Caco-2 (cell line): ENCODE results near the gene INPP5J. TPM values are rescaled to one million over a fixed set of nuclear protein-coding genes. Genes with fewer than 3 reads are reported as not detected.
A peak's percentile ranks its signal among the peaks of the same experiment; 100 is the strongest.

Source experiments
- BruUV-seq: library from RNA; stranded (reverse); fragments of 400-500 nt; replicated peaks from 2 replicates; lab custom pipeline; 2021; lab: Mats Ljungman, UMichigan
- CTCF ChIA-PET: fragments of 300-600 bp; sonication (Branson Sonifier 250); formaldehyde crosslinking; loops from one replicate; lab custom pipeline; 2022; ENCODE audit warnings: antibody characterized with exemption; lab: Charles Lee
- POLR2A ChIA-PET: fragments of 300-600 bp; sonication (Branson Sonifier 250); formaldehyde crosslinking; loops from one replicate; lab custom pipeline; 2022; ENCODE audit warnings: antibody characterized with exemption; lab: Charles Lee
- DNase-seq, 2 experiments: peaks; one replicate each; pipeline versions ENCODE4 v3.0.0 to v3.0.0-alpha.2; 2020 to 2022
- H3K27me3 ChIP-seq: replicated peaks from 2 replicates; pipeline ENCODE4 v1.6.0; 2011; ENCODE audit warnings: low read length; ENCODE audit not compliant: control insufficient read depth, insufficient read depth
- H3K36me3 ChIP-seq: 2 replicates; pipeline ENCODE4 v1.5.1; 2011; ENCODE audit warnings: low read length; ENCODE audit not compliant: control insufficient read depth, insufficient read depth
- H3K4me1 ChIP-seq: fragments of 250-450 bp; sonication (Bioruptor Pico); 2 replicates; pipeline ENCODE4 v1.5.1; 2020; ENCODE audit warnings: mild to moderate bottlenecking
- H3K4me3 ChIP-seq: 2 replicates; pipeline ENCODE4 v1.5.1; 2011; ENCODE audit warnings: low read depth, mild to moderate bottlenecking, control low read depth, low read length
- H3K9me3 ChIP-seq: fragments of 250-450 bp; sonication (Bioruptor Pico); 2 replicates; pipeline ENCODE4 v1.5.1; 2020; ENCODE audit warnings: mild to moderate bottlenecking, moderate library complexity
- H3K27ac Mint-ChIP-seq: one replicate; pipeline ENCODE4 v1.8.0; 2022; ENCODE audit warnings: mixed read lengths; ENCODE audit not compliant: unreplicated experiment
- H3K27me3 Mint-ChIP-seq: one replicate; pipeline ENCODE4 v1.8.0; 2022; ENCODE audit warnings: mixed read lengths; ENCODE audit not compliant: insufficient read depth, unreplicated experiment
- H3K36me3 Mint-ChIP-seq: one replicate; pipeline ENCODE4 v1.8.0; 2022; ENCODE audit warnings: mild to moderate bottlenecking, mixed read lengths; ENCODE audit not compliant: insufficient read depth, unreplicated experiment
- H3K4me1 Mint-ChIP-seq: one replicate; pipeline ENCODE4 v1.8.0; 2022; ENCODE audit warnings: low read depth, mixed read lengths; ENCODE audit not compliant: unreplicated experiment
- H3K4me3 Mint-ChIP-seq: one replicate; pipeline ENCODE4 v1.8.0; 2022; ENCODE audit warnings: mild to moderate bottlenecking, moderate library complexity, mixed read lengths; ENCODE audit not compliant: unreplicated experiment
- H3K9me3 Mint-ChIP-seq: one replicate; pipeline ENCODE4 v1.8.0; 2022; ENCODE audit warnings: mixed read lengths; ENCODE audit not compliant: unreplicated experiment
- intact Hi-C: fragments of 100-400 bp; cut with micrococcal nuclease; formaldehyde crosslinking; loops from one replicate; pipeline ENCODE4 v1.10.0; 2022; ENCODE audit not compliant: unreplicated experiment
- total RNA-seq: library from RNA; stranded (reverse); gene quantifications from 2 replicates; pipeline ENCODE4 v1.2.3, GENCODE V29; 2022
- TF ChIP-seq, protein P1 (sequence below), 2 experiments: fragments of 200-600 bp in 1 of 2; IDR thresholded peaks; 1 replicate in 1 of 2; 2 replicates in 1 of 2; pipeline versions ENCODE4 v1.5.1 to v1.8.0; 2011 to 2022; ENCODE audit warnings: antibody characterized with exemption in 1 of 2, control low read depth in 1 of 2, inconsistent platforms in 1 of 2, low read depth in 1 of 2, low read length in 1 of 2, mild to moderate bottlenecking in 1 of 2, moderate library complexity in 1 of 2; ENCODE audit not compliant: insufficient read depth in 1 of 2, severe bottlenecking in 1 of 2, unreplicated experiment in 1 of 2

Gene INPP5J
- total RNA-seq, 1 experiment from 2014 or later: 6.8 TPM

DNA sequence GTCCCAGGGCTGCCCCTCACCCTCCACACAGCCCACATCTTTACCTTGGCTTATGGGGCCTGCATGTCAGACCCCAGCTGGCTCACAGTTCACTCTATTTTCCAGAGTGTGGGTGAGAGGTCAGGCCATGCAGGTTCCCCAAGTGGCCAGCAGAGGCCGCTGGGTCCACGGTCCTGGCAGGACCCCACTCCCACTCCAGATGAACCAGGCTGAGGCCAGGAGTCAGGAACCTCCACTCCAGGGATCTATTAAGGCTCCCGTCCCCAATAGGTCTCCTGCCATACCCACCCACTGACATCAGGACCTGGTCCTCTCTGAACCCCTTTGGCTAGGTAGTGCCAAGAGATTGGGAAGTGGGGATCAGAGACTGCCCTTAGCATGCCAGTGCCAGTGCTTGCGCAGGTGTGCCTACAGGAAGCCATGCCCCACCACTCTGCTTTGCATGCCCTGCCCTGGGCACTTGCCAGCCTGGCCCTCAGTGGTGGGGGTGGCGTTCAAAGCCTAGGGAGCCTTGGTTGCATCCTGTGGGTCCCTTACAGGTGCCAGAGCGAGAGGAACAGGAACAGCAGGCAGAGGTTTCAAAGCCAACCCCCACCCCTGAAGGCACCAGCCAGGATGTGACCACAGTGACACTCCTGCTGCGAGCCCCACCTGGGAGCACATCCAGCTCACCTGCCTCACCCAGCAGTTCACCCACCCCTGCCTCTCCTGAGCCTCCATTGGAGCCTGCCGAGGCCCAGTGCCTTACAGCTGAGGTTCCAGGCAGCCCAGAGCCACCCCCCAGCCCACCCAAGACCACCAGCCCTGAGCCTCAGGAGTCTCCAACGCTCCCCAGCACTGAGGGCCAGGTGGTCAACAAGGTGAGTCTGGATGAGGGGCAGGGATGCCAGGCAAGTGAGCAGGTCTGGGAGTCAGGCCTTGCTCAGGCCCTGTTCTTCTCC, 33.3 kb upstream of the INPP5J start:
- H3K27ac Mint-ChIP-seq: peak overlapping the region; percentile 43
- H3K4me1 Mint-ChIP-seq: no peaks in the 10 kb centered on the region
- CTCF ChIA-PET: no interaction called here
- no TSS peak for BruUV-seq
- no peaks in the 10 kb centered on the region for H3K9me3 Mint-ChIP-seq
- TF ChIP-seq, protein P1, sequence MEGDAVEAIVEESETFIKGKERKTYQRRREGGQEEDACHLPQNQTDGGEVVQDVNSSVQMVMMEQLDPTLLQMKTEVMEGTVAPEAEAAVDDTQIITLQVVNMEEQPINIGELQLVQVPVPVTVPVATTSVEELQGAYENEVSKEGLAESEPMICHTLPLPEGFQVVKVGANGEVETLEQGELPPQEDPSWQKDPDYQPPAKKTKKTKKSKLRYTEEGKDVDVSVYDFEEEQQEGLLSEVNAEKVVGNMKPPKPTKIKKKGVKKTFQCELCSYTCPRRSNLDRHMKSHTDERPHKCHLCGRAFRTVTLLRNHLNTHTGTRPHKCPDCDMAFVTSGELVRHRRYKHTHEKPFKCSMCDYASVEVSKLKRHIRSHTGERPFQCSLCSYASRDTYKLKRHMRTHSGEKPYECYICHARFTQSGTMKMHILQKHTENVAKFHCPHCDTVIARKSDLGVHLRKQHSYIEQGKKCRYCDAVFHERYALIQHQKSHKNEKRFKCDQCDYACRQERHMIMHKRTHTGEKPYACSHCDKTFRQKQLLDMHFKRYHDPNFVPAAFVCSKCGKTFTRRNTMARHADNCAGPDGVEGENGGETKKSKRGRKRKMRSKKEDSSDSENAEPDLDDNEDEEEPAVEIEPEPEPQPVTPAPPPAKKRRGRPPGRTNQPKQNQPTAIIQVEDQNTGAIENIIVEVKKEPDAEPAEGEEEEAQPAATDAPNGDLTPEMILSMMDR (IDR thresholded peaks at IDR 0.05; ENCODE audit: insufficient read depth in 1 of 2, low read depth in 1 of 2, low read length in 1 of 2, severe bottlenecking in 1 of 2, unreplicated experiment in 1 of 2): peak; percentile 47 to 72
- Histone ChIP-seq H3K27me3 (no peaks in the 10 kb centered on the region), H3K36me3 (no peaks in the 10 kb centered on the region; the same call in none of the 2 replicates), H3K9me3 (no peaks in the 10 kb centered on the region), H3K4me3 (no peak overlapping the region), H3K4me1 (no peaks in the 10 kb centered on the region)
- POLR2A ChIA-PET: no interaction called here
- peak in 1 of 2 experiments; percentile 54 for DNase-seq
- no peaks in the 10 kb centered on the region for H3K27me3 Mint-ChIP-seq
- intact Hi-C loops: loop anchor here (1.0 kb wide), 1 partner anchor 60 kb away; no protein-coding TSS in a partner anchor
- peaks cover 8% of the 10 kb centered on the region for H3K36me3 Mint-ChIP-seq
- no peak overlapping the region for H3K4me3 Mint-ChIP-seq

DNA sequence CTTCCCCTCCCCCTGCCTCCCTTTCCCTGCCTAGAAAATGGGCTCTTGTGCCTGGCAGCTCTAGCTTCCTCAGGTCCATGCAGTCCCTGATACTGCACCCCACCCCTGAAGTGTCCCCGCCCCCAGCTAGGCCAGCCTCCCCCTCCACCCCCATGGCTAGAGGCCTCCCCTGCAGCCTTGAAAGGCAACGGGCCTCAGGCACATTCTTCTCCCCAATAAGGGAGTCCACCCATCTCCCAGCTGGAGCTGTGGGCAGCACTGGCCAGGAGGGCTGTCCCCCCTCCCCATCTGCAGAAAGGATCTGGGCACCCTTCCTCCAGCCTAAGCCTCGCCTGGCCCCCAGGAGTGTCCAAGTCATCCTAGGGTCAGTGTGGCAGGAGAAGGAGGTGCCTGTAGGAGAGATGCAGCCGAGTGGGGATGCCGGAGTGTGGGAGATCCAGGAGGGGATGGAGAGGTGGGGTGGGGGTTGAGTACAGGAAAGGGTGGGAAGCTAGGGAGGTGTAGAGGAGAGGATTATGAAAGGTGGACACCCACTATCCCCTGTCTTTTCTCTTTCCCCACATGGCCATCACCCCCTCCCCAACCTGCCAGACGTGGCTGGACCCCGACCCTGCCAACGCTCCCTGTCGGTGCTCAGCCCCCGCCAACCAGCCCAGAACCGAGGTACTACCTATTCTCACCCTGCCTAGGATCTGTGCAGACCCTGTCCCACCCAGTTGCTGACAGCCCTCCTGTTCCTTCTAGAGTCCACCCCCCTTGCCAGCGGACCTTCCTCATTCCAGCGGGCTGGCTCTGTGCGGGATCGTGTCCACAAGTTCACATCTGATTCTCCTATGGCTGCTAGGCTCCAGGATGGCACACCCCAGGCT, 32.3 kb upstream of the INPP5J start:
- no peak overlapping the region for H3K27ac Mint-ChIP-seq
- POLR2A ChIA-PET: no interaction called here
- CTCF ChIA-PET: no interaction called here

More for the DNA sequence above, 32.3 kb upstream of the INPP5J start:
- Histone ChIP-seq H3K36me3 (no peaks in the 10 kb centered on the region; the same call in none of the 2 replicates), H3K4me3 (no peak overlapping the region), H3K27me3 (no peaks in the 10 kb centered on the region), H3K4me1 (no peaks in the 10 kb centered on the region), H3K9me3 (no peaks in the 10 kb centered on the region)
- no peaks in the 10 kb centered on the region for H3K9me3 Mint-ChIP-seq
- no peak overlapping the region for H3K4me3 Mint-ChIP-seq
- DNase-seq: no peak
- peaks cover 9% of the 10 kb centered on the region for H3K36me3 Mint-ChIP-seq
- TF ChIP-seq, protein P1 (IDR thresholded peaks at IDR 0.05; ENCODE audit: insufficient read depth in 1 of 2, low read depth in 1 of 2, low read length in 1 of 2, severe bottlenecking in 1 of 2, unreplicated experiment in 1 of 2): no peak
- intact Hi-C loops: no loop called here
- no peaks in the 10 kb centered on the region for H3K27me3 Mint-ChIP-seq
- BruUV-seq: no TSS peak
- H3K4me1 Mint-ChIP-seq: no peaks in the 10 kb centered on the region
